ENCODE data around the gene GALNT9.

GRCh38 chr12:132222808-132223173 lies 106.6 kb downstream of the GALNT9 start:
- no peak for TF ChIP-seq CTCF (conservative IDR thresholded peaks at IDR 0.05 in 1 of 2, IDR thresholded peaks at IDR 0.05 in 1 of 2; ENCODE audit: extremely low read depth in 1 of 2, insufficient read depth in 1 of 2, low read depth in 1 of 2, low read length in 2 of 2)
- no peak for TF ChIP-seq EZH2 (IDR thresholded peaks at IDR 0.05; ENCODE audit: borderline replicate concordance, low read length)

Data from mammary epithelial cell (primary cell).